CD14-positive monocyte (primary cell): Measurements from ENCODE around the gene PLEK2. TPM values are rescaled to one million over a fixed set of nuclear protein-coding genes. Genes with fewer than 3 reads are reported as not detected.
"Not testable (repeated sequence)": the region's sequence is repeated elsewhere in the genome, so short reads cannot be mapped to it uniquely, and the experiment has no call there.

Experiments used
- DNase-seq, 3 donors: peaks; one replicate each; pipeline ENCODE4 v3.0.0-alpha.2; 2011 to 2022
- H2AFZ ChIP-seq: 2 replicates; pipeline ENCODE4 v1.6.0; 2012; ENCODE audit warnings: mild to moderate bottlenecking, low read depth, low read length, inconsistent platforms; ENCODE audit not compliant: insufficient read depth, poor library complexity, severe bottlenecking
- H3K27ac ChIP-seq, 2 donors: 1 replicate in 1 of 2; 2 replicates in 1 of 2; pipeline ENCODE4 v1.5.1; 2012 to 2013; ENCODE audit warnings: low read length in 2 of 2, control low read depth in 1 of 2, inconsistent platforms in 1 of 2, low read depth in 1 of 2, mild to moderate bottlenecking in 1 of 2
- H3K27me3 ChIP-seq, 2 donors: one replicate each; pipeline versions ENCODE4 v1.6.0 to v1.6.1; 2011 to 2013; ENCODE audit warnings: low read length in 2 of 2; ENCODE audit not compliant: control insufficient read depth in 2 of 2, insufficient read depth in 2 of 2
- H3K36me3 ChIP-seq, 2 donors: replicated peaks in 1 of 2; 1 replicate in 1 of 2; 2 replicates in 1 of 2; pipeline versions ENCODE4 v1.5.1 to v1.6.1; 2012 to 2013; ENCODE audit warnings: low read length in 2 of 2, control low read depth in 1 of 2, inconsistent platforms in 1 of 2, mild to moderate bottlenecking in 1 of 2; ENCODE audit not compliant: insufficient read depth in 2 of 2, control insufficient read depth in 1 of 2
- H3K4me1 ChIP-seq, 2 donors: 1 replicate in 1 of 2; 2 replicates in 1 of 2; pipeline versions ENCODE4 v1.5.1 to v1.6.1; 2012 to 2013; ENCODE audit warnings: low read length in 2 of 2, control low read depth in 1 of 2, inconsistent platforms in 1 of 2, mild to moderate bottlenecking in 1 of 2, moderate library complexity in 1 of 2; ENCODE audit not compliant: insufficient read depth in 2 of 2, control insufficient read depth in 1 of 2
- H3K4me2 ChIP-seq: replicated peaks from 2 replicates; pipeline ENCODE3; 2012; ENCODE audit warnings: low read length, moderate library complexity, mild to moderate bottlenecking; ENCODE audit not compliant: poor library complexity, severe bottlenecking; ENCODE audit errors: extremely low read depth
- H3K4me3 ChIP-seq, 3 experiments: fragments of 200-600 bp in 1 of 3; sonication (generic) in 1 of 3; replicated peaks in 1 of 3; 1 replicate in 2 of 3; 2 replicates in 1 of 3; pipeline ENCODE4 v1.5.1; 2011 to 2013; ENCODE audit warnings: low read length in 3 of 3, mild to moderate bottlenecking in 3 of 3, control low read depth in 2 of 3, low read depth in 2 of 3, inconsistent platforms in 1 of 3, moderate library complexity in 1 of 3
- H3K79me2 ChIP-seq: 2 replicates; pipeline ENCODE4 v1.6.0; 2012; ENCODE audit warnings: mild to moderate bottlenecking, control low read depth, inconsistent platforms, low read length, moderate library complexity; ENCODE audit not compliant: insufficient read depth
- H3K9ac ChIP-seq: 2 replicates; pipeline ENCODE4 v1.6.0; 2017; ENCODE audit warnings: low read length, mild to moderate bottlenecking; ENCODE audit not compliant: insufficient read depth, poor library complexity, severe bottlenecking
- H3K9me3 ChIP-seq, 2 donors: replicated peaks in 1 of 2; 1 replicate in 1 of 2; 2 replicates in 1 of 2; pipeline versions ENCODE4 v1.5.1 to v1.6.1; 2012 to 2013; ENCODE audit warnings: low read length in 2 of 2, control low read depth in 1 of 2; ENCODE audit not compliant: control insufficient read depth in 1 of 2, insufficient read depth in 1 of 2
- H4K20me1 ChIP-seq: 2 replicates; pipeline ENCODE4 v1.6.0; 2012; ENCODE audit warnings: mild to moderate bottlenecking, low read length, control low read depth, moderate library complexity; ENCODE audit not compliant: insufficient read depth
- H3K27ac Mint-ChIP-seq, 7 donors: one replicate each; pipeline ENCODE4 v1.8.0; 2020; ENCODE audit warnings: mild to moderate bottlenecking in 7 of 7, mixed read lengths in 7 of 7, moderate library complexity in 6 of 7, inconsistent platforms in 2 of 7
- H3K27me3 Mint-ChIP-seq, 3 donors: one replicate each; pipeline ENCODE4 v1.8.0; 2021 to 2022; ENCODE audit warnings: low read depth in 3 of 3, mild to moderate bottlenecking in 3 of 3, mixed read lengths in 3 of 3, moderate library complexity in 3 of 3, inconsistent platforms in 1 of 3
- H3K36me3 Mint-ChIP-seq, 2 donors: one replicate each; pipeline ENCODE4 v1.8.0; 2020; ENCODE audit warnings: mixed read lengths in 2 of 2, inconsistent platforms in 1 of 2, mild to moderate bottlenecking in 1 of 2
- H3K4me1 Mint-ChIP-seq: one replicate; pipeline ENCODE4 v1.8.0; 2020; ENCODE audit warnings: mild to moderate bottlenecking, mixed read lengths
- H3K4me3 Mint-ChIP-seq, 2 donors: one replicate each; pipeline ENCODE4 v1.8.0; 2020; ENCODE audit warnings: mild to moderate bottlenecking in 2 of 2, mixed read lengths in 2 of 2, moderate library complexity in 1 of 2
- H3K9me3 Mint-ChIP-seq, 7 donors: one replicate each; pipeline ENCODE4 v1.8.0; 2020 to 2022; ENCODE audit warnings: mixed read lengths in 7 of 7, mild to moderate bottlenecking in 6 of 7, moderate library complexity in 6 of 7, inconsistent platforms in 2 of 7
- CTCF ChIP-seq: fragments of 200-600 bp; IDR thresholded peaks from one replicate; pipeline ENCODE4 v1.8.0; 2022; ENCODE audit warnings: antibody characterized with exemption, mild to moderate bottlenecking
- WGBS: methylation state at CpG from one replicate; pipeline ENCODE4 v1.1.5; 2013; ENCODE audit warnings: missing lambda C conversion rate; ENCODE audit not compliant: insufficient coverage; 5-methylcytosine and 5-hydroxymethylcytosine counted together
- intact Hi-C, 2 donors: fragments of 100-400 bp; cut with micrococcal nuclease; formaldehyde crosslinking; loops; one replicate each; pipeline versions ENCODE4 v1.15.0 to v1.15.1; 2023
- polyA plus RNA-seq, 3 donors: library from polyadenylated mRNA; depleted of rRNA in 1 of 3; unstranded in 2 of 3; stranded (reverse) in 1 of 3; fragments of 300-500 nt in 2 of 3; fragments of >200 nt in 1 of 3; fragmentation: Illumina TruSeq in 2 of 3; gene quantifications; 1 replicate in 2 of 3; 2 replicates in 1 of 3; pipeline ENCODE4 v1.2.3, GENCODE V29; 2012 to 2021

The PLEK2 gene
- polyA plus RNA-seq, 3 donors = 0.20 TPM; not detected in 2

- Histone ChIP-seq H3K27me3 (peaks cover 8 to 14% of the 10 kb centered on the region in 2 donors), H3K79me2 (no peaks in the 10 kb centered on the region), H3K4me3 (no peak overlapping the region), H3K36me3 (no peaks in the 10 kb centered on the region), H3K27ac (no peak overlapping the region), H3K4me2 (no peak overlapping the region), H2AFZ (no peak overlapping the region), H3K9ac (no peak overlapping the region), H4K20me1 (no peaks in the 10 kb centered on the region), H3K9me3 (no peaks in the 10 kb centered on the region), H3K4me1 (peaks cover 16 to 22% of the 10 kb centered on the region in 2 donors)
- no peak for TF ChIP-seq CTCF
- WGBS = 89% methylated on average over 7 of the region's 8 CpGs
- intact Hi-C loops = no loop called here
- Mint-ChIP-seq H3K27ac (peak overlapping the region in 1 of 7 donors; percentile 65), H3K27me3 (peaks cover 18 to 39% (median 34%) of the 10 kb centered on the region in 3 donors), H3K4me1 (peaks cover 19% of the 10 kb centered on the region), H3K9me3 (peaks cover 0 to 2% (median 0%) of the 10 kb centered on the region in 7 donors), H3K4me3 (no peak overlapping the region), H3K36me3 (no peaks in the 10 kb centered on the region)
- no peak for DNase-seq
These were observed 4.1 kb upstream of the PLEK2 start for GRCh38 chr14:67416085-67416484.

- H3K79me2 ChIP-seq, H3K9me3 Mint-ChIP-seq, H3K9ac ChIP-seq, H4K20me1 ChIP-seq, H3K4me2 ChIP-seq, H3K4me3 ChIP-seq, H2AFZ ChIP-seq, intact Hi-C loops, H3K36me3 ChIP-seq, H3K36me3 Mint-ChIP-seq, H3K27ac Mint-ChIP-seq, H3K4me3 Mint-ChIP-seq, H3K27ac ChIP-seq, H3K9me3 ChIP-seq, DNase-seq: not testable (repeated sequence)
- Histone ChIP-seq H3K4me1 (peaks cover 16 to 22% of the 10 kb centered on the region in 2 donors), H3K27me3 (peaks cover 8 to 13% of the 10 kb centered on the region in 2 donors)
- peaks cover 23 to 44% (median 38%) of the 10 kb centered on the region in 3 donors for H3K27me3 Mint-ChIP-seq
- 100% methylated on average over 1 of the region's 5 CpGs for WGBS
- H3K4me1 Mint-ChIP-seq = peaks cover 19% of the 10 kb centered on the region
These were observed 3.6 kb upstream of the PLEK2 start for GRCh38 chr14:67415610-67416009.
